AG20443 (cell line): ENCODE data around the gene ST6GALNAC3.

ENCODE experiments used
- DNase-seq: peaks from one replicate; pipeline ENCODE4 v3.0.0; 2012; ENCODE audit warnings: low spot score, mixed read lengths

The ST6GALNAC3 gene

DNA sequence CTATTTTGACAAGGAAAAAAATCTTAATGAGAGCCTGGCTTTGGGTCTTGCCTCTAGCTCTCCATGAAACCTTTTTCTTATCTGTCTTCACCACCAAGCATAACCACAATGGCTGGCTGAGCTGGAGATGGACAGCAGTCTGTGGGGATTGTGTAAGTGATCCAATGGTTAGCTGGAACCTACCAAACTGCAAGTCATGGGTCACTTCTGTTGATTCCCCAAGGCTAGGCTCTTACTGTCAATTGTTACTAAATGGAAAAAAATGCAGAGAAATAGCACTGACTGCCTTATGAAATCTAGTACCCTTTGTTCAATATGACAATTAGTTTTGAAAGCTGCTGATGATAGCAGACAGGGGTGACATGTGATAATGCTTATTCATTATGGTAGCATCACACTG lies 359.0 kb downstream of the ST6GALNAC3 start:
- DNase-seq: peak; percentile 21

DNA sequence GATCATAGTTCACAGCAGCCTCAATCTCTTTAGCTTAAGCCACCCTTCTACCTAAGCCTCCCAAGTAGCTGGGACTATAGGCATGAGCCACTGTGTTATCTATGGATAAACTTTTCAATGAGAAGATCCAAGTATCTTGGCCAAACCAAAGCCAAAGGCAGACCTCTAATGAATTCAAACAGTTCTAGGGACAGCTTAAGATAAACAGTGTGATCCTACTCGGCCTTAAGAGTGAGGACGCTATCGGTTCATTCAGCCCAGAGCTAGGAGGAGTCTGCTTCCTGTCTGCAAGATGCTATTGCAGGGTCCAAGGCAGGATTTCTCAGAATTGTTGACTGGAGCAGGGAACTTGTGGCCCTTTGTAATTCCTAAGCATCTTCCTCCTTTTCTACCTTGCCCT lies 368.7 kb downstream of the ST6GALNAC3 start:
- no peak for DNase-seq

DNA sequence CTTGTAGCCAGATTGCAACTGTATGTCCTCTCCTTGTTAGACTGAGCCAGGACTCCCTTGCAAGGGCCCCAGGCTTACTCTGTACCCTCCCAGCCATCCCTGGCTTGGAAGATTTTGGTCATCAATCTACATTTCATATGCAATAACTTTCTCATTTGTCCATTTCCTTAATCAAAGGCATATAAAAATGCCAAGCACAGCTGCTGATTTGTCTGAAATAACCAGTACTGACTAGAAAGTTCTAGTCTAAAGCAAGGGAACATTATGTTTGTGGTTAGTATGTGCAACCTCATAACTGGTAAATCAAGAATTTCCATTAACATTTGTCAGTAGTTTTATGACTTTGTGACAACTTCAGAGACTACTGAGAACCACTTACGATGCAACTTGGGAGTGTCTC lies 370.2 kb downstream of the ST6GALNAC3 start:
- no peak for DNase-seq

DNA sequence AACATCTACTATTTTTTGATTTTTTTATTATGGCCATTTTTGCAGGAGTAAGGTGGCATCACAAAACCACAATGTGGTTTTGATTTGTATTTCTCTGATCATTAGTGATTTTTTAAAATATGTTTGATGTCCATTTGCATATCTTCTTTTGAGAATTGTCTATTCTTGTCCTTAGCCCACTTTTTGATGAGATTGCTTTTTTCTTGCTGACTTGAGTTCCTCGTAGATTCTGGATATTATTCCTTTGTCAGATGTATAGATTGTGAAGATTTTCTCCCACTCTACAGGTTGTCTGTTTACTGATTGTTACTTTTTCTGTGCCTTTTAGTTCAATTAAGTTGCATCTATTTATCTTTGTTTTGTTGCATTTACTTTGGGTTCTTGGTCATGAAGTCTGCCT lies 375.7 kb downstream of the ST6GALNAC3 start:
- DNase-seq: no peak

DNA sequence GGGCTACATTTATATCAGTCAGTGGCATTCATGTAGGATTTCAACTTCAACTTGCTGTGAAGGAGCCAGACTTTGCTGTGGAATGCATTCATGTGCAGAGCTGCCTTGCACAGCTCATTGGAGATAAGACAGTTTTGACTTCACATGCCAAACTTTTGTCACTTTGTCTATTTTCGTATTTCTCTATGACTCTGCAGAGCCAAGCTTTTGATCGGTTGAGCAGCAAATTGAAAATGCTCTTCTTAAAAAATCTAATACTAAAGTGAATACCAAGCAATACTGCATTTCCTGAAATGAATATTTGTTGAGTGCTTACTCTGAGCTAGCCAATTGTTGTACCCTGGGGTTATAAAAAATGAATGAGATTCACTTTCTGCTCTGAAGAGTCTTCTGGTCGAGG lies 388.7 kb downstream of the ST6GALNAC3 start:
- no peak for DNase-seq

DNA sequence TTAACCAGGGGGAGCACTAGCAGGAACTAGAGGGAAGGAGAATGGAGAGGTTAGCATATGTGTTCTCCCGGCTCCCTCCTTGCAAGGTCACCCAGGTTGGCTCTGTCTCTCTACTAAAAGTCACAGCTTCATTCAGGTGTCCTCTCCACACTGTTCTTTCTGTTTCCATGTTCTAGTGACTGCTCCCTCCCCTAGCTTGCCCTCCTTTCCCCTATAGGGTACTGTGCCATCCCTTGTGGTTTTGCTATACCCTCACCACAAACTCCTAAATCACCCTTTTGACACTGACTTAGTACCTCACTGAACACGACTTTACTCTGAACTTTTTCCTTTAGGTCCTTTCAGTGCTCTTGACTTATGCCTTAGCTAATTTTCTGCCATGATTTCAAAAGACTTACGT lies 389.3 kb downstream of the ST6GALNAC3 start:
- DNase-seq: no peak

DNA sequence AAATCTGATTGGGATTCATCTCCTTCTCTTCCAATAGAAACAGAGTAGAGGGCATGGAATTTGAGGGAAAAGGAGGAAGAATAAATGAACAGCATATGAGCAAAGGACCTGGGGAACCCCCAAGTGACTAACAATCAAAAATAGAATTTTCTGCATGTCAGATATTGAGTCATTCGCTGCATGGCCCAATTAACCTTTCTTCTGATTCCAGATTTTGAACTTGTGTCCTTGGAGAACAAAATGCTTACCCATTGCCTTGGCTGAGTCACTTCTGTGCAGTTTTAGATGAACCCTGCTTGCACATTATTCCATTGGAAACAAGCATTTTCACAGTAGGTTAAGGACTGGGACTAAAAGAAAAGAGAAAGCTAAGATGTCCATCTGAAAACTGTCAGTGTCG lies 390.5 kb downstream of the ST6GALNAC3 start:
- peak; percentile 37 for DNase-seq

DNA sequence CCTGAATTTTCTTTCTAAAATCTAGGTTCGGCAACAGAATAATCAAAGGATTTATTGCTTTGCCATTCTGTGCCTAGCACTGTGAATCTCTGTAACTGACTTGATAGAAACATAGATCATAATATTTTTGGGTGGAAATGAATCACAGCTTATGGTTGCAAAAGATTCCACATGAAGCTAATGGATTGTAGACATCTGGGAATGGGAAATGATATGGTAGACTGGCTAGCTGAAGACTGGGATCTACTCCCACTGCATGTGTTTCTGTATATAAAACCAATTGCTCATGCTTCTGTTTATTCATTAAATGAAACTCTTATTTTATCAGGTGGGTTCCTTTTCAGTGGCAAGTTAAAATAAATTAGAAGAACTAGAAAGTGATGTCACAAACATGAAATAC lies 395.6 kb downstream of the ST6GALNAC3 start:
- DNase-seq: no peak

DNA sequence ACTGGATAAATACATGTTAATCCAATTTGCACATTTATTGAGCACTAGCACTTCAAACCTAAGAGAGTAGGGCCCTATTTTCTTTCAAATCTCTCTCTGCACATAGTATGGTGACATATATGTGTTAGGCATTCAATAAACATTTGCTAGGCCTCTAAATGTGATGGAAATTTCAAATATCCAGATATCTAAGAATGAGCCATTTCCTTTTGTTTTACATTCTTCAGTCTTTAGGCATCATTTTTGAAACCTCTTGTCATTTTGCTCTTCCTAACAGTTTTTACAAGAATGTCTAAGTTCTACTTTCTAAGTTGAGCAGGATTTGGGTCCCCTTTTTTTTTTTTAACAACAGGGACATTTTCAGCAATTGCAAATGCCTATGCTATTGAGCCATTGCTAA lies 397.0 kb downstream of the ST6GALNAC3 start:
- no peak for DNase-seq

DNA sequence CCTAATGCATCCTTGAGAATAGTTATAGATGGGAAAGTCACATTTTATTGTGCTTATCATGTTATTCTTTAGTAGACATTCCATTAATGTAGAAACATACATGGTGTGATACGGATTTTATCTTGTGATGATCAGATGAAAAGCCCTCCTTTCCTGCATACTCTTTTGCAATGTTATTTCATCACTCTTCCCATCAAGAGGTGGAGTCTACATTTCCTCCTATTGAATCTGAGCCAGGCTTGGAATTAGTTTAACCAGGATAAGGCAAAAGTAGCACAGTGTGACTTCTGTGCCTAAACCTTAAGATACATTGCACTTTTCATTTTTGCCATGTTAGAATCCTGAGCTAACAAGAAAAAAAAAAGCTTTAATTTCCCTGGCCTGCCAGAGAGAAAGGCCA lies 399.0 kb downstream of the ST6GALNAC3 start:
- no peak for DNase-seq

DNA sequence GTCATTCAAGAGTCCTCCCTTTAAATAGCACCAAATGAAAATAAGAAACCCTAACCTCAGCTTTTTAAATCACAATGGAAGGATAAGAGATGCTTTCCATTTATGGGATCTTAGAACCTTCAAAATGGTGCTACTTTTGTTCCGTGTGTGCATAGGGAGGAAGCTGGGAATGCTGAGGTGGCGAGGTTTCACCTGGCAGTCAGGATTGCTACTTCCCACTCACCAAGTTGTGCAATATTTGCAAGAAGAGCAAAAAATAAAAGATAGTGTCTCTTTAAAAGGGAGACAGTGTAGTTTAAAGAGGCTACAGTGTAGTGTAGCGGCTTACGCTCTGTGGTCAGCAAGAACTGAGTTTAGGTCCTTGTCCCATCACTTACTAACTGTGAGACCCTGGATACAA lies 400.4 kb downstream of the ST6GALNAC3 start:
- DNase-seq: no peak

DNA sequence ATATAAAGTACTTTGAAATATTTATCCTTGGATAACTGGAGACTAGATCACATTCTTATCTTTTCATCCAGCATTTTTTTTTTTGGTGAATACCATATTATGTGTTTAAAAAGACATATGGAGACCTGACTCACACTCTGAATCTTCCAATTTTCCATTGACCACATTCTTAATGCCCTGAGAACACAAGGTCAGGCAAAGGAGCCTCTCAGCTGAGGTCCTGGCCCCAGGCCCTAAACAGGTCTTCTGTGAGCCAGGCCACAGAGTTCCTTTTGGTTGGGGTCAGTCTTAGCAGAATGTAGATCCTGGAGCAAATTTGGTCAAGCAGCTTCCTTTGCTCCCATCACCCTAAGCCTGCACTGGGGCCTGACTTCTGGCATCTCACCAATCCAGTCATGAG lies 402.6 kb downstream of the ST6GALNAC3 start:
- DNase-seq: no peak

DNA sequence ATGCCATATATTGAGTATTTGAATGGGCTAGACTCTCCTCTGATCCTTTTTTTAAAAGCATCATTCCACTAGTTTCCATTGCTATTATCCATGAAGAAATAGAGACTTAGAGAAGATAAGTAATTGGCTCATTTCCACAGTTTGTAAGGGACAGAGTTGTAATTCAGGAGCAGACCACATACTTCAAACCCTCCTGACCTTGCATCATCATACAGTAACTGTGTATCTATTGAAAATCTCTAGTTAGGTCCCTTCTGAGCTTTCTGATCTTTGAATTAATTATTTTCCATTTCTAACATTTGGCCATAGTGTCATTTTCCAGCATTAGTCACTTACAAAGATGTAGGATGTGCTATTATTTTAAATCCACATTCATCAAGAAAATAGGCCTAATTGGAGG lies 406.3 kb downstream of the ST6GALNAC3 start:
- DNase-seq: no peak

DNA sequence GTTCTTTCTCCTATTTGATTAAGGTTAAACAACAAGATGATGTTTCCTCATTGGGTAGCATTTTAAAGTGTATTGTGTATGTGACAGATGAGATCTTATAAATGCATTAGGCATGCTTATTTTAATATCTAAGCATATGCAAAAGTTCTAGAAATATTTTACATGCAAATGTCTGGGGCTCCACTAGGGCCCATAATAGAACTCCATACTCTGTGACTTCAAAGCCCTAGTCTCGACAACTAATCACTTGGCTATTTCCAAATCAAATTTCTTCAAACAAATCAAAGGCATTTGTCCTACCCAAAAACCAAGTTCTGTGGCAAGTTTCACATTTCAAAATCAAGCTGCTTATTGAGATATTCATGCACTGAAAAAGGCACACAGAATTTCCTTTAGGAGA lies 407.1 kb downstream of the ST6GALNAC3 start:
- DNase-seq: no peak

DNA sequence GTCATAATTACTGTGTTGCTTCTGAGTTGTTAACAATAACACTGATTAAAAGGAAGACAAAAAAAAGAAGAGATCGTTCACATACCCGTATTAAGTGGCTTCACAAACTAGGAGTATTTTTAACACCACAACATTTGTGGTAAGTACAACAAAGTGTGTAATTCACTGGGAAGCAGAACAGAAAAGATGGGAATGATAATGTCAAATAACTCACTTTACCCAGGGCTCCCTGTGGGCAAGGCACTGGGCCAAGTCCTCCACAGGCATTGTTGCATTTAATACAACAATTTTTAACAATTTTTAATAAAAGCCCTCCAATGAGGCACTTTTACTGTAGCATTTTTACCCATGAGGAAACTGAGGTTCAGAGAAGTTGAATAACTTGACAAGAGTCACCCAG lies 407.7 kb downstream of the ST6GALNAC3 start:
- no peak for DNase-seq

DNA sequence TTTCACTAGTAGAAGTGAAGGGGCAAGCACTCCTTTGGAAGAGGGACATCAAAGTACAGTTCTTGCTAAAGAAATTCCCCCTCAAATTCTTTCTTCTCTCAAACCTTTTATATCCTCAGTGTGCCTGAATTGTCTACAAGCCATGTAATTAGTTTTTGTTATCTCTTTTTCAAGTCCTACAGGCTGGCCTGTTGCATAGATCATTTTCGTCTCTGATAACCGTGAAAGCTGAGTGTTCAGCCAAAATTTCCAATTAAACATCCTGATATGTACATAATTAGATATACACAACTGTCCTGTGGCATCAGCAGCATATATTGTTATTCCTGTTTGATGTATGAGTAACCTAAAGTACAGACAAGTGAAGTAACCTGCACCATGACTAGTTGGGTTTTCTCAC lies 417.2 kb downstream of the ST6GALNAC3 start:
- DNase-seq: no peak

DNA sequence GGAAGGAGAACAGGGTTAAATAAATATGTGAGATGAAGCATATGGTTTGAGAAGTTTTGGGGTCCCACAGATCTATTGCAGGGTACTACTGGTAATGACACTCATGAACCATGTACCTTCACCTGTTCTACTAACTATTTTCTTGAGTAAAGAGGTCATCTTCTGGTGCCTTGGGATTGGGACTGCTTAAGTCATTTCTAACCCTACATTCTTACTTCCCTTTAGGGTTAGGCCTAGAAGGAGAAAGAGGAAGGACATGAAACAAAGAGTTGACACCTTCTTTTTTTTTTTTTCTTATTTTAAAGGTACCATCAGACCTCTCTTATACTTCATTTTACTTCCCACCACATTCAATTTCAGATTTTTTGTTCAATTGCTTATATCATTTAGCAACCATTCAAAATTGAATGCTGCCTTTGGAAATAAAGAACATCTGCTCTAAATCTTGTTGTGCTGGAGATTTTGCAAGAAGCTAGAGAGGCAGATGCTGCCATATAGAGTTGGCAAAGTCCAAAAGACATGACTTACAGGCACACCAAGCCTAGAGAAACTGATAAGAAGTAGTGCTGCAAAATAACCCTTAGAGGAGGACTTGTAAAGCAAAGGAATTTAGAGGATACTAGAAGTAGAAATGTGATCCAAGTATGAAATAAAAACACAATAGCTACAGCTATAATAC lies 418.3 kb downstream of the ST6GALNAC3 start:
- no peak for DNase-seq

DNA sequence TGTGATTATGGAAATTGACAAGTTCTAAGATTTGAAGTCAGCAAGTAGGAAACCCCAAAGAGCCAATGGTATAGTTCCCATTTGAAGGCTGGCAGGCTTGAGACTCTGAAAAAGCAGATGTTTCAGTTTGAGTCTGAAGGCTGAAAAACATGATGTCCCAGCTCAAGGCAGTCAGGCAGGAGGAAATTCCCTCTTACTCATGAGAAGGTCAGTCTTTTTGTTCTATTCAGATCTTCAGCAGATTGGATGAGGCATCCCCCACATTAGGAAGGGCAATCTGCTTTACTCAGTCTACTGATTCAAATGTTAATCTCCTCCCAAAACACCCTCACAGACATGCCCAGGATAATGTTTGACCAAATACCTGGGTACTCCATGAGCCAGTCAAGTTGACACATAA lies 420.3 kb downstream of the ST6GALNAC3 start:
- DNase-seq: no peak

DNA sequence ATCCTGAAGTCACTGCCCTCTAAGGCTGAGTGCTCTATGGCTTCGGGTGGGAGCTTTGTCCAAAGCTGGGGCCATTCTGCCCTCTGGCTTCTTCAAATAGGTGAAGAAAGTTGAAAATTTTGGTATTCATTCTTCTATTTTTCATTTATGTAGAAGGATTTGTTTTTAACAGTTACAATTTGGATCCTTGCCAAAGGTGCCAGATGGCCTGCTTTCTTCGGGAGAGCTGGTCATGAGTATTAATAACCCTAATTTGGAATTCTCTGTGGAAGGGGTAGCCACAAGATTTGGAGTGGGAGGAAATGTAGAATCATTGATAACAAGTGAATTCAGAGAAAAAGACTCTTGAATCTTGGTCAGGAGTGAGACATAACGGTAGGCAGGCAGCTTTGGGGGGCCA lies 422.3 kb downstream of the ST6GALNAC3 start:
- no peak for DNase-seq

DNA sequence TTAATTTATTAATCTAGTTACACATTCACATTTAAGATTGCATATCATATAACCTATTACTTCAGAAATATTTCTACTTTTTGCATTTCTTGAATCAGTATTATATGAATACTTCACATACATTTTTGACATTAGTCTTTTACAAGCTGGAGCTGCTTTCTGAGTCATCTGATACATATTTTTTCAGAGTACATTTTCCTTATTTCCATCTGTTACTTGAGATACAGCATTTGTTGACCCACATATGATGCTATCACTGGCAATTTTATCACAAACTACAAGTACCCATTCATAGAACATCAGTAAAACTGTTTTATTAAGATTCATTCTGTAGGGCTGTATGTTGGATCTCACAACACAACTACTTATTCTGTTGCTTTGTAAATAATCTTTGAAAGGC lies 425.6 kb downstream of the ST6GALNAC3 start:
- no peak for DNase-seq

DNA sequence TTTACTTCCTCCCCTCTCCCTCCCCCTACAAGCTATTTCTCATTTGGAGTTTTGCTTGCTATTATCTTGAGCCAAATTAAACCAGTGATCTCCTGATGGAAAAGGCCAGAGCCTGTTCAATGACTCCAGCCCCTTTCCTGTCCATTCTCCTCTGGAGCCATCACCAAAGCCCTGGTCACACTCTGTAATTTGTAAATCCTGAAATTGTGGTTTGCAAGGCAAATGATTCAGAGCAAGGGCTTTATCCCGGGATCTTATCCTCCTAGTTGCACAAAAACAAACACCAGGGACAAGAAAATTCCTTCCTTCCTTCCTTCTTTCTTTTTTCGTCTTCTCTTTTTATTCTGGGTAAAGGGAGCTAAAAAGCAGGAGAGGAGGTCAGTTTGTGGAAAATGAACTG lies 426.6 kb downstream of the ST6GALNAC3 start:
- DNase-seq: peak; percentile 19

DNA sequence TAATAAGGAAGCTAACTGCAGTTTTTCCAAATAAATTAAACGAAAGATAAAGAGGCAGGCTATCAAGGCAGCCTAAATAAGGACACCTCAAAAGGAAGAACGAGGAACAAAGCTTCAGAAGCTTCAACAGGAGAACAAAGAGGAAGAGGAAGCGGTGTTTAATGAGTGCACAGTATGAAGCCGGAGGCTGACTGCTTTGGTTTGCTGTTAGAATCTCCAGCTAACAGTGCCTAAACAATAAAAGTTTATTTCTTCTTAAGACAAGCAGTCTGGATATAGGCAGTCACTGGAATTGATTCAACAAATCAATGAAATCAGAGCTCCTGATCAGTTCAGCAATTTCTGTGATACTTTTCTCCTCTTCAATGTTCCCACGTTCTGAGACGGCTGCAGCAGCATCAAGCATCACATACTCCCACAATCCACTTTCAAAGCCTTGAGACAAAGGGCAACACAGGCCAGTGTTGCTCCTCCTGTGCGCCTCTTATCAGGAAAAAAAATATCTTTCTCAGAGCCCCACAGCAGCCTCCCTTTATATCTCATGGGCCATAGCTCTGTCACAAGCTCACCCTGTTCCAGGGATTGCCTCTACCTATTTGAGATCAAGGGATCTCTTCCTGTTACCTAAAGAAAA lies 427.2 kb downstream of the ST6GALNAC3 start:
- no peak for DNase-seq

DNA sequence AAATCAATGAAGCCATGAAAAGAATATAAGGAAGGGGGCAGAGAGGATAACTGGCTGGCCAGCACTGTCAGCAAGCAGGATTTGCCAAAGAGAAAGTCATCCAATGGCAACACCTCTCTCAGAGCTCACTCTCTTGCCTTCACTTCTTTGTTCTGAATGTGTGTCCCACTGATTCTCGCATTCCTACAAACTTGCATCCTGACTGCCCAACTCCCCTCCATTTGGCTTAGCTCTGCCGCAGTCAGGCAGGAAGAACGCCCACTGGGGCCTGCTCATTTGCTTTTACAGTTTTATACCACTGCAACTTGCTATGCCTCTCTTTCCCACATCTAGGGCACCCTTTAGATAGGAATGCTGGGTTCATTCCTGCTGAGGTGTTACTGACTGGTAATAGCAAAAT lies 428.6 kb downstream of the ST6GALNAC3 start:
- no peak for DNase-seq

DNA sequence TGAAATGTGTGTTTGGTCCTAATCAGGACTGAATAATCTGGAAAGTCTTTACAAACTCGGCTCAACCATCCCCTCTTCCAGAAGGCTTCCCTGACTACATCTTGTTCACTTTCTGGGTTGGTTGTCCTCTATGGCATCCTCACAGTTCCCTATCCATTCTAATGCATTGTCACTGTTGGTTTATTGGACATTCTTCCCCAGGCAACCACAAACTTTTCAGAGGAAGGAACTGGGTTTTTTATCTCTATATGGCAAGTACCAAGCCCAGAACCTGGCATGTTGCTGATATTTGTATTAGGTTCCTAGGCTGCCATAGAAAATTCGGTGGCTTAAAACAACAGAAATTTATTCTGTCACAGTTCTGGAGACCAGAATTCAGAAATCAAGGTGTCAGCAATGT lies 429.2 kb downstream of the ST6GALNAC3 start:
- DNase-seq: no peak
